Measurements from ENCODE around the gene SH3GL3.

Gene SH3GL3

GRCh38 chr15:83462953-83463433, 15.9 kb downstream of the SH3GL3 start:
- no peak for DNase-seq (ENCODE audit: low spot score)

- DNase-seq (ENCODE audit: low spot score): no peak
These were observed 23.7 kb downstream of the SH3GL3 start for GRCh38 chr15:83470887-83471286.

DNA sequence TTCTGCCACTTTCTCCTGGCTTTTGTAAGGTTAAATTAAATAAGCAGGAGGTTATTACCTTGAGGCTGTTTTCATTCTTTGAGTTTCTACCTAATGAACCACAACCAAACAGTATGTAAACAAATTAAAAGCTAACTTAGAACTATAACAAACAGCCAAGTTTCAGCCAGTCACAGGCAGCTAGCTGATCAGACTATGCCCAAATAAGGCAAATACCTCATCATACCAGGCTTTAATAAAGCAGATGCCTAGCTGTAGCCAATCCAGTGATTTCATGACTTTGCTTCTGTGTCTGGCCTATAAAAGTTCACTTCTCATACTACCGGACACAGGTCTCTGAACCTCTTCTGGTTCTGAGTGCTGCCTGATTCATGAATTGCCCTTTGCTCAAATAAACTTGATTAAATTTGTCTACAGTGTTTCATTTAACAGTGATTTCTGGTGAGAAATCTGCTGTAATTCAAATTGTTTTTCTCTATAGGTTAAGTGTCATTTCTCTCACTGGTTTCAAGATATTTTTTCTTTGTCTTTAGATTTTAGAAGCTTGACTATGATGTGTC, 24.2 kb downstream of the SH3GL3 start:
- no peak for DNase-seq (ENCODE audit: low spot score)

- DNase-seq (ENCODE audit: low spot score): no peak
These were observed 25.0 kb downstream of the SH3GL3 start for GRCh38 chr15:83472151-83472550.

- no peak for DNase-seq (ENCODE audit: low spot score)
These were observed 25.7 kb downstream of the SH3GL3 start for GRCh38 chr15:83472797-83473196.

DNA sequence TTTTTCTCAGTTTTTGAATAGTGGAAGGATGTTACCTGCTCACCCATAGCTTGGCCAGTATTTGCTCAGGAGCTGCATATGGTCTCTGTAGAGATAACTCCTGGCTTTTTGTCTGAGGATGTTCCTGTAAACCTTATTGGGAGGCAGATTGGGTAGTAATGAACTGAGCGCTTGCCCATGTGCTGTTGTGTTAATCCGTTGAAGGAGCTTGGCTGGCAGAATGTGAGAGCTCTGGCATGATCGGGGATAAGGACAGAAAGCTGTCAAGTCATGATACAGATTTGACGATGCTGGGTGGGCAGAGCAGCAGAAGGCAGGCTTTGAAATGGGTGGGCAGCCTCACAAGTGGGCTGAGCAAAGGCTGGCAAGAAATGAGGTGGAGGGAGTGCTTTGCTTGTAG, 27.4 kb downstream of the SH3GL3 start:
- DNase-seq (ENCODE audit: low spot score): no peak

DNA sequence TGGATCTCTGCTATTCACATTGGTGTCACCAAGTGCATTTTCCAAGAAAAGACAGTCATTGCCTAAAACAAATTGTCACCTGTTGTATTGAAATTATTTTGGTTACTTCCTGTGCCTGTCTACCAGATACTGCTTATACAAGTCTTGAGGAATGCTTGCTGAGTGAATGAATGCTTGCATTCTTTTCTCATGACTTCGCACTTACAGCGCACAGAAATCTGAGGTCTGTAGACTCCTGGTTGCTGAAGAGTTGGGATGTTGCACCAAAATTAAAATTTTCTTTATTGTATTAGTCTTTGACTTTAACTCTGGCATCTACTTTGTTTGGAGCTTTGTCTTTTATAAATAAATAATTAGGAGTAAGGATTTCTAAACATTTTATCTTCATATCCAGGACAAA, 28.4 kb downstream of the SH3GL3 start:
- DNase-seq (ENCODE audit: low spot score): peak; percentile 26

DNA sequence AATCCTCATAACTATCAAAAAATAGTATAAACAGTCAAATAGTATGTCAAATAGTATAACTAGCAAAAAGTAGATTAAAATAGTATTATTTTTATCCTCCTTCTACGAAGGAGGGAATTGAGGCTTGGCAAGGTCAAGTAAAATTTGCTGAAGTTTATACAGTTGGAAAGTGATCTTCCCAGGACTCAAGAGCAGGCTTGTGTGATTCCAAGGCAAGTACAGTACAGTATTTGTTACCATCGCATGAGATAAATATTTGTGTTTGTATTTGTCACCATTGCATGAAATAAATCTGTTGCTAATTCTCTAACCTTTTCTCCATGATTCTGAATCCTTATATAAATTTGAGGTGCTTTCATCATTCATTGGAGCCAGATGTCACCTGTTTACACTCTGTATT, 28.9 kb downstream of the SH3GL3 start:
- no peak for DNase-seq (ENCODE audit: low spot score)

DNA sequence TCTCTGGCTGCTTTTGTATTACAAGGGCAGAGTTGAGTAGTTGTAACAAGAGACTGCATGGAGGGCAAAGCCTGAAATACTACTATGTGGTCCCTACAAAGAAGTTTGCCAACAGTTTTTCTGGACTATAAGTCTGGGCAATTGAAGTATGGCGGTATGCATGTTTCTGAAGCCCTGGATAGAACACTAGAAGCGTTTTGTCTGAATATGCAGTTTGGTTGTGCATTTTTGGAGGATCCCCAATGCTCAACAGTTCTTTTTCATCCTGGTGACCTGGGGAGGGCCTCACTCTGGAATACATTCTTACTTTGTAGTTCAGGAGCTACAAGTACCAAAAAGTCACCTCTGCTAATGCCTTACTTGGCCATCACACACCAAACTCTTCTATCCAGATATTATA, 29.6 kb downstream of the SH3GL3 start:
- DNase-seq (ENCODE audit: low spot score): no peak

DNA sequence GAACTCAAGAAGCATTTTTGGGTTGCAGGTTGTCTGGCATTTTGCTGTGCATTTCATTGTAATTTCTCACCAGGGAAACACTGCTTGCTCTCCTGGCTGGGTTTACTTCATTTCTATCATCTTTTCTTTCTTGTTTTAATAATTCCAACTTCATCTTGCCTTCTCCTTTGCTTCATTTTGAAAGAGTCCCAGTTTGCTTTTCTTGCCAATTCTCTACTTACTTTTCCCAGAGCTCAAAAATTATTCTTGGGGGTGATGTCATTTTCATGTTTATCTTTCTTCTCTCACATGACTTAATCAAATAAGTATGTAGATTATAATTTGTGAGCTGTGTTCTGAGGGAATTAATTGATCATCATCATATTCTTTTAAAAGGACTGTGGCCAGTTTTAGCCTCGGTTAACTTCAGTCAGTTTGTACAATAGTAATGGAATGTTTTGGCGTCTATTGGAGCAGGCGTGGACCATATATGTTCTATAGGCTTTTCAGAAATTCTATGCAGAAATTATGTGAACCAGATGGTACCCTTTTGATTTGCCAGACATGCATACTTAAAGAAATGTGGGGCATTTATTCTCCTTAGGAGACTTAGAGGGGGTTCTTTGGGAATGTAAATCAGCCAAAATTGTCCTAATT, 30.1 kb downstream of the SH3GL3 start:
- DNase-seq (ENCODE audit: low spot score): no peak

DNA sequence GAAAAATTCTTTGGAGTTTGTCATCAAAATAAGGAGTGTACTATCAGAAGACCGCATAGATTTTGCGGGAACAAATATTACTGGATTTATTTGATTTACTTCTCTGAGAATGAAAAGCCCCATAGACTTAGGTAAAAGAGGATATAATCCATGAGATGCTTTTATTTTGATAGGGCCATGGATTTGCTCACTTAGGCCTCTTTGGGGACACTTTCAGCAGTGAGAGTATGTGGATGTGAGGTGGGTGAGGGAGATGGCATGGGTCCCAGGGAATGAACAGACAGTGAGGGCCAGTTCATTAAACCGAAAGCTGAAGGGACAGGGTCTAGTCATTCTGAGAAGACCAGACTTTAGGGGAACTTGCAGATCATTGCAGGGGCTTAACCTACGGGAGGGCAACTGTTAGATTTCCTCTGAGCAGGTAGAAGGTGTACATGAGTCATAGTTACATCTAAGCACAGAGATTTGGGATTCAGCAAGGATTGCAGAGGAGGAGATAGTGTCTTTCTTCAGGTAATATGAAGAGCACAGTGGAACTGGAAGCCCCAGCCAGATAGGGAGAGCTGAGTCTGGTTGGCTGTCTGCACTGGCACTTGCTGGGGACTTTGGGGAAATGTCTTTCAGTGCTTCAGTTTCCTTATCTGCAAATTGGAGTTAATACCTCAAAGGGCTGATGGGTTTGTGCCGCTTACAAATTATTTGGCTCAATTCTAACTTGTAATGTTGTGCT, 30.8 kb downstream of the SH3GL3 start:
- DNase-seq (ENCODE audit: low spot score): no peak

DNA sequence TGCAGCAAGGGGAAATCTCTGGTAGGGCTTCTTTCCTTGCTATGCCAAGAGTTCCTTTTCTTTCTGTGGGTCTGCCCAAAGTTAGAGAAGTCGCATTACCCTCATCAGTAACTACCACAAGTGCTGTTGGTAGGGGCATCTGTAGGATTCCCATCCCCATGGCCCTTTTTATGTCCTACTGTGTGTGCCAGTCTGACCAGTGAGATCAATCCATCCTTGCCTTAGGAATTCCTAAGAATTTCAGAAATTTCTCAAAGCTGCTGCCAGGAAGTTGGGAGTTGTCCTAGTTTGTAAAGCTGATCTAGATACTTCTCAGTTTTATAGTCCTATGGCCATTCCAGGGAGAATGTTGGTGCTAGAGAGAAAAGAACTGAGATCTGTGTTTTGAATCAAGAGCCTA, 36.5 kb downstream of the SH3GL3 start:
- no peak for DNase-seq (ENCODE audit: low spot score)

- no peak for DNase-seq (ENCODE audit: low spot score)
These were observed 37.5 kb downstream of the SH3GL3 start for GRCh38 chr15:83484636-83485035.

DNA sequence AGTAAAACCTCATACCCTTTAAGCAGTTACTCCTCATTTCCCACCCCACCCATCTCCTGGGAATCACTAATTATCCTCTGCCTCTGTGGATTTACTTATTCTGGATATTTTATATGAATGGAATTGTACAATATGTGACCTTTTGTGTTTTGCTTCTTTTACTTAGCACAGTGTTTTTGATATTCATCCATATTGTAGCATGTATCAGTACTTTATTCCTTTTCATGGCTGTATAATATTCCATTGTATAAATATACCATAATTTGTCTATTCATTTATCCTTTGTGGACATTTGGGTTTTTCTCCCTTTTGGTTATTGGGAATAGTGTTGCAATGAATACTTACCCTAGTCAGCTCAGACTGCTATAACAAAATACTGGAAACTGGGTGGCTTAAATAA, 39.2 kb downstream of the SH3GL3 start:
- no peak for DNase-seq (ENCODE audit: low spot score)

GRCh38 chr15:83487519-83487918, 40.4 kb downstream of the SH3GL3 start:
- DNase-seq (ENCODE audit: low spot score): no peak

DNA sequence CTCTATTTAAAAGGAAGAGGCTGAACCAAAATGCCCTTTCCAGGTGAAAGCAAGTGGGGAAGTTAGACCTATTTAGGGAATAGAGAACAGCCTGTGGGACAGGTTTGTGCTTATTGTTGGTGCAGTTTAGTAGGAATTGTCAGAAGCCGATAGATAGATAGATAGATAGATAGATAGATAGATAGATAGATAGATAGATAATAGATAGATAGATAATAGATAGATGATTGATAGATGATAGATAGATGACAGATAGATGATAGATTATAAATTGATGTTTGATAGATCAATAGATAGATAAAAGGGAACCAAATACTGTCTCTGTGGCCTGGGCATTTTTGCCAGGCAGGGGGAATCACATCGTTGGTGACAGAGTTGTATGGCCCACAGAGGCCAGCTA, 42.5 kb downstream of the SH3GL3 start:
- DNase-seq (ENCODE audit: low spot score): no peak

- no peak for DNase-seq (ENCODE audit: low spot score)
These were observed 44.3 kb downstream of the SH3GL3 start for GRCh38 chr15:83491486-83491885.

- DNase-seq (ENCODE audit: low spot score): no peak
These were observed 49.6 kb downstream of the SH3GL3 start for GRCh38 chr15:83496766-83497165.

DNA sequence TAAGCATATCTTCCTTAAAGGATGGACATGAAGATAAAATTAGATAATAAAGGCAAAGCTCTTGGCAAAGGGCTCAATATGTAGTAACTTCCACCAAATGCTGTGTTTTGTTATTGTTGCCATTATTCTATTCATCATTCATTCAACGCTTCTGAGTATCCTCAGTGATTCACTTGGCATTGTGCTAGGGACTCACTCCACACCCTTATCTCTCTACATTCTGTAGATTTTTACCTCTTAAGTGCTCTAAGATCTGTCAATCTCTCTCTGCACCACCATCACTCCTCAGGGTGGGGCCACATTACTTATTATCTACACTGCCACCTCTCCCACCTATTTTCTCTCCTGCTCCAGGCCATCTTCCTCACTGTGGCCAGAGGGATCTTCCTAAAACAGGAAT, 51.2 kb downstream of the SH3GL3 start:
- no peak for DNase-seq (ENCODE audit: low spot score)

- DNase-seq (ENCODE audit: low spot score): no peak
These were observed 51.7 kb downstream of the SH3GL3 start for GRCh38 chr15:83498801-83499200.

GRCh38 chr15:83499476-83499875, 52.3 kb downstream of the SH3GL3 start:
- DNase-seq (ENCODE audit: low spot score): no peak

DNA sequence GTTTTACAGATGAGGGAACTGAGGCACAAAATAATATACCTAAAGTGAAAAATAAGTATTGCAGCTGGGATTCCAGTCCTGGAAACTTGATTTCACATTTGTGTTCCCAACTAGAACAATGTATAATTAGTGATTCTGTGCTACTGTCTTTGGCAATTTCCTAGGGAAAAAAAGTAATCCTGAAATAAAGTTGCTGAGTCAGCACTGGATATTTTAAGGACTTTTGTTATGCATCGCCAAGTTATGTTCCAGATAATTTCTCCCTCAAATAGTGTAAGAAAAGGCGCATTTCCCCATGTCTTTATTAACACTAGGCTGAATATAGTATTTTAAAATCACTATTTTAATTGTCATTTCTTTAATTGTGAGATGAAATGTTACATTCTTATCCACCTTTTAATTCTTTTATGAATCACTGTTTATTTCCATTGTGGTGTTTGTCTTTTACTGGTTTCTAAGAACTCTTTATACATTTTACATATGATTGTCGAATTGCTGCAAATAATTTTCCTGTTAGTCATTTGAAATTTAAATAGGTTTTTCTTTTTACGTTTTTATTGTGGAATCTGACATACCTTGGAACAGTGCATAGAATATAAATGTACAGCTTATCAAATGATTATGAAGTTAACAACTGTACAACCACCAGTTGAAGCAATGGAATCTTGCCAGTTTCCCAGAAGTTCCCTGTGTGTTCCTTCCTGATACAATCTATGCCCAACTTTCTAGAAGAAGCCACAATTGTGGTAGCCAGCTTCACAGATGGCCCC, 56.6 kb downstream of the SH3GL3 start:
- no peak for DNase-seq (ENCODE audit: low spot score)

GRCh38 chr15:83504365-83504764, 57.2 kb downstream of the SH3GL3 start:
- DNase-seq (ENCODE audit: low spot score): no peak
